ENCODE results near the gene P3H2.
A peak's percentile ranks its signal among the peaks of the same experiment; 100 is the strongest.
"Not testable (repeated sequence)": the region's sequence is repeated elsewhere in the genome, so short reads cannot be mapped to it uniquely, and the experiment has no call there.

The P3H2 gene

GRCh38 chr3:190120269-190121060 is at the start of gene P3H2:
Gene P3H2 (minus strand): TSS chr3:190120897. CDS start chr3:190120731, 166 bp downstream.
- DNase-seq (ENCODE audit: insufficient read length, low spot score): no peak
- FAIRE-seq: no peak

GRCh38 chr3:190169877-190170276 is 49.2 kb upstream of the P3H2 start:
- no peak for DNase-seq (ENCODE audit: insufficient read length, low spot score)
- no peak for FAIRE-seq

GRCh38 chr3:190169243-190169642 is 48.5 kb upstream of the P3H2 start:
- FAIRE-seq: peak; percentile 35
- no peak for DNase-seq (ENCODE audit: insufficient read length, low spot score)

GRCh38 chr3:190167936-190168680 is 47.4 kb upstream of the P3H2 start:
- DNase-seq (ENCODE audit: insufficient read length, low spot score) (no peak), FAIRE-seq (no peak)

- FAIRE-seq: no peak
- no peak for DNase-seq (ENCODE audit: insufficient read length, low spot score)
Measured at GRCh38 chr3:190166948-190167347, 46.3 kb upstream of the P3H2 start.

- FAIRE-seq (no peak), DNase-seq (ENCODE audit: insufficient read length, low spot score) (no peak)
Measured at GRCh38 chr3:190165253-190165652, 44.6 kb upstream of the P3H2 start.

- FAIRE-seq: not testable (repeated sequence)
Measured at GRCh38 chr3:190162013-190162412, 41.3 kb upstream of the P3H2 start.

GRCh38 chr3:190159902-190160435 is 39.3 kb upstream of the P3H2 start:
- FAIRE-seq: no peak
- no peak for DNase-seq (ENCODE audit: insufficient read length, low spot score)

More at GRCh38 chr3:190162013-190162412, 41.3 kb upstream of the P3H2 start:
- not testable (repeated sequence) for DNase-seq (ENCODE audit: insufficient read length, low spot score)

- DNase-seq (ENCODE audit: insufficient read length, low spot score) (no peak), FAIRE-seq (no peak)
Measured at GRCh38 chr3:190158261-190158660, 37.6 kb upstream of the P3H2 start.

- DNase-seq (ENCODE audit: insufficient read length, low spot score) (no peak), FAIRE-seq (no peak)
Measured at GRCh38 chr3:190155752-190156151, 35.1 kb upstream of the P3H2 start.

- no peak for FAIRE-seq
- no peak for DNase-seq (ENCODE audit: insufficient read length, low spot score)
Measured at GRCh38 chr3:190150681-190151080, 30.0 kb upstream of the P3H2 start.

GRCh38 chr3:190149830-190150619 is 29.3 kb upstream of the P3H2 start:
- not testable (repeated sequence) for FAIRE-seq; DNase-seq (ENCODE audit: insufficient read length, low spot score)

- FAIRE-seq: not testable (repeated sequence)
Measured at GRCh38 chr3:190144793-190145192, 24.1 kb upstream of the P3H2 start.

GRCh38 chr3:190142041-190142440 is 21.3 kb upstream of the P3H2 start:
- DNase-seq (ENCODE audit: insufficient read length, low spot score) (no peak), FAIRE-seq (no peak)

More at GRCh38 chr3:190144793-190145192, 24.1 kb upstream of the P3H2 start:
- DNase-seq (ENCODE audit: insufficient read length, low spot score): not testable (repeated sequence)

GRCh38 chr3:190139365-190139764 is 18.7 kb upstream of the P3H2 start:
- FAIRE-seq (no peak), DNase-seq (ENCODE audit: insufficient read length, low spot score) (no peak)

- no peak for FAIRE-seq
- no peak for DNase-seq (ENCODE audit: insufficient read length, low spot score)
Measured at GRCh38 chr3:190132371-190132770, 11.7 kb upstream of the P3H2 start.

- DNase-seq (ENCODE audit: insufficient read length, low spot score) (no peak), FAIRE-seq (no peak)
Measured at GRCh38 chr3:190131329-190131728, 10.6 kb upstream of the P3H2 start.

- no peak for FAIRE-seq
- DNase-seq (ENCODE audit: insufficient read length, low spot score): no peak
Measured at GRCh38 chr3:190130696-190131095, 10.0 kb upstream of the P3H2 start.

- DNase-seq (ENCODE audit: insufficient read length, low spot score) (no peak), FAIRE-seq (no peak)
Measured at GRCh38 chr3:190130037-190130436, 9.3 kb upstream of the P3H2 start.

- DNase-seq (ENCODE audit: insufficient read length, low spot score) (no peak), FAIRE-seq (no peak)
Measured at GRCh38 chr3:190127797-190128196, 7.1 kb upstream of the P3H2 start.

- FAIRE-seq (no peak), DNase-seq (ENCODE audit: insufficient read length, low spot score) (no peak)
Measured at GRCh38 chr3:190127195-190127594, 6.5 kb upstream of the P3H2 start.

Data from GM19239 (cell line).